ENCODE results near the gene GTPBP10.

The GTPBP10 gene

DNA sequence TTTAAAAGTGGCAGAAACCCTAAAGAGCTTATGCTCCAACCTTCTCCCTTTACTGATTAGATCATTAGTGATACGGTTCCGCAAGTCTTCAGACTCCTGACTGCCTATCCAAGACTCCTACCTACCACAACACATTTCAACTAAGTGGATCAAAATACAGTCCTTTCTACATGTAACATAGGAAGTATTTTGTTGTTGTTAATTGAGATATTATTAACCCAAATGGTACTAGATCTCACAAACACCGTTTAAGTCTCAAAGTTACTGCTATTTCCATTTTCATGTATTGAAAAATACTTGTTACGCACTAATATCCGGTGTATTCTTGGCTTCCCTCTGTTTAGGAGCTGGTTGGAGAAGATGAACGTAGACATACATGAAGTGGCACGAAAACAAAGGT is 26.5 kb upstream of the GTPBP10 start:
- H3K36me3 ChIP-seq (ENCODE audit: insufficient read depth, low read length), result no peaks in the 10 kb centered on the region
- H3K9ac ChIP-seq (ENCODE audit: low read depth, low read length), result no peak overlapping the region
- no peak overlapping the region for H2AFZ ChIP-seq (ENCODE audit: low read depth, low read length)
- DNase-seq (no peak), ATAC-seq (ENCODE audit: insufficient read depth, low read depth) (no peak)
- no peaks in the 10 kb centered on the region for H3K4me1 ChIP-seq (ENCODE audit: insufficient read depth, low read length)
- H4K20me1 ChIP-seq (ENCODE audit: insufficient read depth, low read length), result no peaks in the 10 kb centered on the region
- H3K27me3 ChIP-seq (ENCODE audit: insufficient read depth, low read length, poor library complexity), result no peaks in the 10 kb centered on the region
- H3K4me3 ChIP-seq (ENCODE audit: low read depth in 1 of 2, low read length in 2 of 2), result no peak overlapping the region
- TF ChIP-seq, protein P1, sequence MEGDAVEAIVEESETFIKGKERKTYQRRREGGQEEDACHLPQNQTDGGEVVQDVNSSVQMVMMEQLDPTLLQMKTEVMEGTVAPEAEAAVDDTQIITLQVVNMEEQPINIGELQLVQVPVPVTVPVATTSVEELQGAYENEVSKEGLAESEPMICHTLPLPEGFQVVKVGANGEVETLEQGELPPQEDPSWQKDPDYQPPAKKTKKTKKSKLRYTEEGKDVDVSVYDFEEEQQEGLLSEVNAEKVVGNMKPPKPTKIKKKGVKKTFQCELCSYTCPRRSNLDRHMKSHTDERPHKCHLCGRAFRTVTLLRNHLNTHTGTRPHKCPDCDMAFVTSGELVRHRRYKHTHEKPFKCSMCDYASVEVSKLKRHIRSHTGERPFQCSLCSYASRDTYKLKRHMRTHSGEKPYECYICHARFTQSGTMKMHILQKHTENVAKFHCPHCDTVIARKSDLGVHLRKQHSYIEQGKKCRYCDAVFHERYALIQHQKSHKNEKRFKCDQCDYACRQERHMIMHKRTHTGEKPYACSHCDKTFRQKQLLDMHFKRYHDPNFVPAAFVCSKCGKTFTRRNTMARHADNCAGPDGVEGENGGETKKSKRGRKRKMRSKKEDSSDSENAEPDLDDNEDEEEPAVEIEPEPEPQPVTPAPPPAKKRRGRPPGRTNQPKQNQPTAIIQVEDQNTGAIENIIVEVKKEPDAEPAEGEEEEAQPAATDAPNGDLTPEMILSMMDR (IDR thresholded peaks at IDR 0.05; ENCODE audit: borderline replicate concordance, extremely low read depth, low read length, poor library complexity, severe bottlenecking), result no peak
- TF ChIP-seq EZH2 (IDR thresholded peaks at IDR 0.05; ENCODE audit: borderline replicate concordance, low read depth, low read length, severe bottlenecking), result no peak
- no peak overlapping the region for H3K4me2 ChIP-seq (ENCODE audit: insufficient read depth, low read length)
- no peaks in the 10 kb centered on the region for H3K79me2 ChIP-seq (ENCODE audit: insufficient read depth, low read length)
- H3K27ac ChIP-seq (ENCODE audit: low read length), result no peak overlapping the region
- H3K9me3 ChIP-seq (ENCODE audit: insufficient read depth, low read length, severe bottlenecking), result no peaks in the 10 kb centered on the region

GRCh38 chr7:90320418-90320800 is 26.1 kb upstream of the GTPBP10 start:
- H3K4me1 ChIP-seq (ENCODE audit: insufficient read depth, low read length), result no peaks in the 10 kb centered on the region
- DNase-seq, result no peak
- no peaks in the 10 kb centered on the region for H3K79me2 ChIP-seq (ENCODE audit: insufficient read depth, low read length)
- ATAC-seq (ENCODE audit: insufficient read depth, low read depth), result no peak
- H3K9me3 ChIP-seq (ENCODE audit: insufficient read depth, low read length, severe bottlenecking), result no peaks in the 10 kb centered on the region
- TF ChIP-seq, protein P1 (IDR thresholded peaks at IDR 0.05; ENCODE audit: borderline replicate concordance, extremely low read depth, low read length, poor library complexity, severe bottlenecking), result no peak
- TF ChIP-seq EZH2 (IDR thresholded peaks at IDR 0.05; ENCODE audit: borderline replicate concordance, low read depth, low read length, severe bottlenecking), result no peak
- H4K20me1 ChIP-seq (ENCODE audit: insufficient read depth, low read length), result no peaks in the 10 kb centered on the region
- no peak overlapping the region for H3K27ac ChIP-seq (ENCODE audit: low read length)
- no peaks in the 10 kb centered on the region for H3K36me3 ChIP-seq (ENCODE audit: insufficient read depth, low read length)
- no peak overlapping the region for H2AFZ ChIP-seq (ENCODE audit: low read depth, low read length)
- no peak overlapping the region for H3K4me2 ChIP-seq (ENCODE audit: insufficient read depth, low read length)
- no peak overlapping the region for H3K4me3 ChIP-seq (ENCODE audit: low read depth in 1 of 2, low read length in 2 of 2)
- H3K9ac ChIP-seq (ENCODE audit: low read depth, low read length), result no peak overlapping the region
- no peaks in the 10 kb centered on the region for H3K27me3 ChIP-seq (ENCODE audit: insufficient read depth, low read length, poor library complexity)

DNA sequence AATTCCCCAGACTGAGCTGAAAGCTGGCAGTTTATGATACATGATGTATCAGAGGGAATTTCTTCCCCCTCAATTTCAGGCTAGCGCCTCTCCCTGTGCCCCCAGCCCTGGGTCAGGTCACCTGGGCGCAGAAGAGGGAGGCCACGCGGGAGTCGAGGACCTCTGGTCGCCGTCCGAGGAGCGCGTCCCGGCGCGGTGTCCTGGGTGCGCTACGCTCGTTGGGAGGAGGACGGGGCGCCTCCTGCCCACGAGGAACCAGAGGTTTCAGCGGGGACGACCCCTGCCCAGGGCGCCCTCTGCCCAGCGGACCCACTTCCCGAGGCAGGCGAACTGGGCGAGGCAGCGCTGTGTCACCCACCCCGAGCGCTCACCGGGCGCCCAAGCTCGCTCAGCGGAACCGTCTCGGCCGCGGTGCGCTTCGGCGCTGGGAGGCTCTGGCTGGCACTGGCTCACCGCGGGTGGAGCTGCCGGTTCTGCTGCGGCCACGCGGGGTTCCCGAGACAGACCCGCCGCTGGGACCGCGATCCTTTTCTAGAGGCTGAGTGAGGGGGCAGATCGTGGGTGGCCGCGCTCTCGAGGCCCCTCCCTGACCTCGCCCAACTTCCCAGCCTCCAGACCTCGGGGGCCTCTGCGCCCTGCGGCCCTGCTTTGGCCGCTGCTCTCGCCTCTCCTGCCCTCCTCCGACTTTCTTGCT is 25.6 kb upstream of the GTPBP10 start, which contains the start of gene FAM237B:
TSS of gene FAM237B (minus strand) at position 504 of the 694 bp plus-strand sequence. CDS start 1,556 bp downstream, outside the sequence.
- H3K4me1 ChIP-seq (ENCODE audit: insufficient read depth, low read length), result no peaks in the 10 kb centered on the region
- no peak within 1 kb of the TSS for H3K27ac ChIP-seq (ENCODE audit: low read length)
- ATAC-seq (ENCODE audit: insufficient read depth, low read depth), result no peak
- no peak for DNase-seq
- H2AFZ ChIP-seq (ENCODE audit: low read depth, low read length), result no peak within 1 kb of the TSS
- H3K9me3 ChIP-seq (ENCODE audit: insufficient read depth, low read length, severe bottlenecking), result no peaks in the 10 kb centered on the region
- H3K4me2 ChIP-seq (ENCODE audit: insufficient read depth, low read length), result no peak within 1 kb of the TSS
- no peaks in the 10 kb centered on the region for H3K36me3 ChIP-seq (ENCODE audit: insufficient read depth, low read length)
- no peak within 1 kb of the TSS for H3K9ac ChIP-seq (ENCODE audit: low read depth, low read length)
- no peaks in the 10 kb centered on the region for H4K20me1 ChIP-seq (ENCODE audit: insufficient read depth, low read length)
- no peaks in the 10 kb centered on the region for H3K79me2 ChIP-seq (ENCODE audit: insufficient read depth, low read length)
- H3K4me3 ChIP-seq (ENCODE audit: low read depth in 1 of 2, low read length in 2 of 2), result no peak within 1 kb of the TSS
- H3K27me3 ChIP-seq (ENCODE audit: insufficient read depth, low read length, poor library complexity), result no peaks in the 10 kb centered on the region
- TF ChIP-seq, protein P1 (IDR thresholded peaks at IDR 0.05; ENCODE audit: borderline replicate concordance, extremely low read depth, low read length, poor library complexity, severe bottlenecking), result no peak
- TF ChIP-seq EZH2 (IDR thresholded peaks at IDR 0.05; ENCODE audit: borderline replicate concordance, low read depth, low read length, severe bottlenecking), result no peak
